ENCODE measurements around the gene GBGT1.
"Not testable (repeated sequence)": the region's sequence is repeated elsewhere in the genome, so short reads cannot be mapped to it uniquely, and the experiment has no call there.

Gene GBGT1

GRCh38 chr9:133163504-133164172, at the start of gene GBGT1:
Gene GBGT1, minus strand, starts transcription at chr9:133163914. Its CDS starts 1,502 bp downstream, at chr9:133162412.
- peak; percentile 28 to 60 for DNase-seq

DNA sequence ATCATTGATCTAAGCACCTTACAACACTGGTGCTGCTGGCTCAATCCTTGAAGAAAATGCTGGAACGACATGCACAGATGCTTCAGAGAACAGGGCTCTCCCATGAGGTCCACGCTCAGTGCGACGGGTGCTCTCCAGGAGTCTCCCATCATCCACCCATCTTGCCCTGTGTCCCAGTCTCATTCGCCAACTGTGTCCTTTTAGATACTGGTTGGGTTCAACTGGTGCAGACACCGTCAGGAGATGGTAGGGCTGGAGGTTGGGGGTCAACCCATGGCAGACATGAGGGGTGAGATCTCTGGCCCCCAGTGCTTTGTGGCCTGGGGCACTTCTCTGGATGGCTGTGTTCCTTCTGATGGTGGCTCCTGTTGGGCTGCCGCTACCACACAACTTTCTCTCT, 46.9 kb upstream of the GBGT1 start:
- DNase-seq, result no peak

GRCh38 chr9:133210202-133210532, 46.5 kb upstream of the GBGT1 start:
- no peak for DNase-seq

GRCh38 chr9:133209327-133210201, 45.9 kb upstream of the GBGT1 start:
- not testable (repeated sequence) for DNase-seq

DNA sequence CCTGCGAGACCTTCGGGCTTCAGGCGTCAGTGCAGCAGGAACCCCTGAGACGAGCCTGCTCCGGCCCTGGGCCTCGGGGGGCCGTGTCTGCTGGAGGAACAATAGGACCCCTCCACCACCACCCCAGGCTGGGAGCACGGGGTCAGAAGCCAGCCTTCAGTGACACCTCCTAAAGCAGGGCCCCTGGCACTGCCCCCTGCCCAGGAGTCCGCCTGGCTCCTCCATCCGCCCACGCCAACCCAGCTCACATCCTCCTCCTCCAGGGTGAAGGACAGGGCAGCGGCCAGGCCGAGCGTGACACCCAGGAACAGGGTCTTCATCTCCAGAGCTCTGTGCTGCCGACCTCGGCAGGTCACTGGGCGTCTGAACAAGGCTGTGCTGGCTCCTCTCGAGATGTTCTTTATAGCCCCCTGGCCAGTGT, 45.2 kb upstream of the GBGT1 start, which contains the start of gene OBP2B:
Gene OBP2B (minus strand): TSS at position 371 of the 421 bp plus-strand sequence. CDS start 51 bp downstream, at position 320.
- not testable (repeated sequence) for DNase-seq

DNA sequence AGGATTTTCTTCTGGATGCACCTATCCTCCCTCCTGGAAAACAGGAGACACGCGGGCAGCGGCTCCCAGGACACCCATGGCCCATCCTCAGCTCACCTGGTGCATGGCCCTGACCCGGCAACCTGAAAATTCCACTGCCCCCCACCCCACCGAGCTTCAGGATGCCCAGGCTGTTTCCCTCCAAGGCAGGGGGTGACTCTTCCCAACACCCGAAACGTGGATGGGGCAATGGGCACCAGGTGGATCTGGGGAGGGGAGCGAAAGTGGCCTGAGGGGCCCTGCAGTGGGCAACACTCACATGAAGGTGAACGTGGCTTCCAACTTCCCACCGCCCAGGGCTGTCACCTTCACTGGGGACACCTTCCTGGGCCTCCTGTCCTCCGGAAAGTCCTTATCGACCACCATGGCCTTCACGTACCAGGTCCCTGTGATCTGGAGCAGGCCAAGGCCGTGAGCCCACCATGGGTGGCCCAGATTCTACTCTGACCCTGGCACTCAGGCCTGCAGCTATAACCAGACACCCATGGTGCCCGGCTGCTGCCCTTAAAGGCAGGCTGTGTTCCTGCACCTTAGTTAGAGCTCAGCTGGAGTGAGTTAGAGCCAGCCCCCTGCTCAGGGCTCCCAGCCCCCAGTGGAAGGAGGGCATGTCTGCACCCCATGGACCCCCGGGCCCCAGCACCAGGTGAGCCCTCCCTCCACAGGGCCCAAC, 44.6 kb upstream of the GBGT1 start:
- DNase-seq, result not testable (repeated sequence)

DNA sequence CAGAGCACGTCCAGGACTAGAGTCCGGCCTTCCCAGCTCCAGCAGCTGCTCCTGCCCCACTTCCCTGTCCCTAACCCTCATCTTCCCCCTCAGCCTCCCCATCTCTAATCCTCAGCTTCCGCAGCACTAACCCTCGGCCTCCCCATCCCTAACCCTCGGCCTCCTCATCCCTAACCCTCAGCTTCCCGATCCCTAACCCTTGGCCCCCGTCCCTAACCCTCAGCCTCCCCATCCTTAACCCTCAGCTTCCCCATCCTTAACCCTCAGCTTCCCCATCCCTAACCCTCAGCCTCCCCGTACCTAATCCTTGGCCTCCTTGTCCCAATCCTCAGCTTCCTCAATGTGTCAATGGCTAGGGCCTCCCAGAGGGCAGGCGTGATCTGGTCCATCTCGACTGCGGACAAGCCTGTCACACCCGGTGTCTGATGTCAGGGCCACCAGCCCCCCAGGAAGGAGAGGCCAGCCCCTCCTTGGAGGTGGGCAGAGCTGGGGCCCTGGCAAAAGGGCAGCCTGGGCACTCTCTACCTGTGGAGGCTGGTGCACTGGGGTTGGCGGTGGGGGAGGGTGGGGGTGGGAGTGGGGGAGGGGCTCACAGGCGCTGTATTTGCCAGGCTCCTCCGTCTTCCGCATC, 43.9 kb upstream of the GBGT1 start:
- no peak for DNase-seq

- DNase-seq, result no peak
Measured at GRCh38 chr9:133207021-133207531, 43.4 kb upstream of the GBGT1 start.

DNA sequence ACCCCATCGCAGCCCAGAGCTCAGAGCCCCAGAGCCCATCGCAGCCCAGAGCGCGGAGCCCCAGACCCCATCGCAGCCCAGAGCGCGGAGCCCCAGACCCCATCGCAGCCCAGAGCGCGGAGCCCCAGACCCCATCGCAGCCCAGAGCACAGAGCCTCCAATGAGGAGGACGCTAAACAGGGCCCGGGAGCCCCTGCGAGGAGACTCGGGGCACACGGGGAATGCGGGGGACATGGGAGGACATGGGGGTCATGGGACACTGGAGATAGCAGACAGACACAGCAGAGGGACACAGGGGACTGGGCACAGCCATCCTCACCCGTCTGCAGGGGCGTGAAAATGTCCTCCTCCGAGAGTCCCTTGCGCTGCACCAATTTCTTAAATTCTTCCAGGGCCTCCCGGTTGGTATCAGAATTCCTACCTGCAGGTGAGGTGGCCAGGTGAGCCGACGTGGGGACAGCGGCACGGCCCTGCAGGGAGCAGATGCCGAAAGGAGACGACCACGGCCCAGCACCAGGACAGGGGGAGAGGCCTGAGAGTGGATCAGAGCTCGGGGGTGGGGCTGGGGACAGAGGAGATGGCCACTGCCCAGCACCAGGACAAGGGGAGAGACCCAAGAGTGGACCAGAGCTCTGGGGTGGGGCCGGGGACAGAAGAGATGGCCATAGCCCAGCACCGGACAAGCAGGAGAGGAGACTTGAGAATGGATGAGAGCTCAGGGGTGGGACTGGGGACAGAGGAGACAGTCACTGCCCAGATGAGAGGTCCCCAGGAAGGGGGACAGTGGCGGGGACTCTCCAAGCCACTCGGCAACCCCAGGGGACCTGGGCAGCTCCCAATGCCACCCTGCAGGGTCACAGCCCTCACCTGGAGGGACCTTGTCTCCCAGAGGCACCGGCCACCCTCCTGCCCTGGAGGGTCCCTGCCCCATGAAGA, 42.5 kb upstream of the GBGT1 start:
- no peak for DNase-seq

- DNase-seq, result not testable (repeated sequence)
Measured at GRCh38 chr9:133205481-133205887, 41.8 kb upstream of the GBGT1 start.

DNA sequence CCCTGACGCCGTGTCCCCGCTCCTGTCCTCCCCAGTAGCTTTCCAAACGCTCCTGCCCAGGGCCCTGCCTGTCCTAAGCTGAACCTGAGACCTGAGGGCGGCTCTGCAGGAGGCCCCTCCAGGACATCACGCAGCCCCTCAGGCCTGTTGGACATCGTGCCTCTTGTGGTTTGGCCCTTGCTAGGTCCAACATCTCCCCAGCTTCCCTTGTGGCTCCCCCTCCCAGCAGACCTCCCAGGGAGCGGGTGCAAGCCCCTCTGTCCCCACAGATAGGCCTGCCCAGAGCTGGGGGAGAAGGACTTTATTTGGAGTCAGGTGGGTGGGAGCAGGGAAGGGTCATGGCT, 41.3 kb upstream of the GBGT1 start:
- DNase-seq, result no peak

DNA sequence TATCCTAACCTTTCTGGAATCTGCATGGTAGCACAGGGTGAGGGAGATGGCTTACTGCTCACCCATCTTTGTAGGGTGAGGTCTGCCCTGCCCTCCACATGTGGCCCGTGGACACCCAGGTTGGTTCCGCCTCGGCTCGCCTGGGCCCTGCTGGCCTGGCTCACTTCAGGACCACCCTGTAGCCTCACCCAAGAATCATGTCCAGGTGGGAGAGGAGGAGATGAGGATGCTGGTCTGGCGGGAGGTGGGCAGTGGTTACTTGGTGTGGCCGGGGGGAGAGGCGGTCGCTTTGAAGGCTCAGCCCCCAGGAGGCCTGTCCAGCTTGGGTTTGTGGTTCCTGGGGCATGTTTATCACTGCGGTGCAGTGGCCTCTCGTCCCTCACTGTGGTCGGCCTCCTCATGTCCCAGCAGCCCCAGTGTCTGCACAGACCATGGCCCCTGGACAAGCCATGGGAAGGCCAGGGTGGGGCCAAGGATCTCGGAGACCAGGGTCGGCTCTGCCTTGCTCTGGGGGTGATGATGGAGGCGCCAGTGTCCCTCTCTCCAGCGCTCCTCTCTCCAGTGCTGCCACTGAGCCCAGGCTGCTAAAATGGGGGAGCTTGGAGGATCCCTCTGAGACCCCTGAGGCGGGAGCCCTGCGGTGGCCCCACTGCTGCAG, 40.8 kb upstream of the GBGT1 start:
- no peak for DNase-seq

GRCh38 chr9:133203506-133204075, 39.9 kb upstream of the GBGT1 start:
- DNase-seq, result no peak

- no peak for DNase-seq
Measured at GRCh38 chr9:133202688-133203453, 39.2 kb upstream of the GBGT1 start.

GRCh38 chr9:133202145-133202513, 38.4 kb upstream of the GBGT1 start:
- DNase-seq, result no peak

GRCh38 chr9:133201424-133202144, 37.9 kb upstream of the GBGT1 start:
- DNase-seq, result no peak

DNA sequence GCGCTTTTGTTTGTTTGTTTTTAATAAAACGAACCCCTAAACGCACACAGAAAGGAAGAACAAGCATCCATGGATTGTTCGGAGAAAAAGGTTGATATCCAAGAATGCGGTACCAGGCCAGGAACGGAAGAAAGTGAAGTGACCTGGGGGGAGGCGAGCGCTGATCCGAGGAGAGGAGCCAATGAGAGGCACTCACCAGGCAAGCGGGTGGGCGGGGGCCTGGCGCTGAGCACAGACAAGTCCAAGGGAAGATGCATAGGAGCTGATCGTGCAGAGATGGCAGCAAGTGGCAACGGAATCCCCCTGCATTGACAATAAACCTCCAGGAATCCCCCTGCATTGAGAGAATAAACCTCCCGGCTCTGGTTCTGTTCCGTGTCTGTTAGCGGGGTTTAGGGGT, 36.9 kb upstream of the GBGT1 start:
- DNase-seq, result no peak

DNA sequence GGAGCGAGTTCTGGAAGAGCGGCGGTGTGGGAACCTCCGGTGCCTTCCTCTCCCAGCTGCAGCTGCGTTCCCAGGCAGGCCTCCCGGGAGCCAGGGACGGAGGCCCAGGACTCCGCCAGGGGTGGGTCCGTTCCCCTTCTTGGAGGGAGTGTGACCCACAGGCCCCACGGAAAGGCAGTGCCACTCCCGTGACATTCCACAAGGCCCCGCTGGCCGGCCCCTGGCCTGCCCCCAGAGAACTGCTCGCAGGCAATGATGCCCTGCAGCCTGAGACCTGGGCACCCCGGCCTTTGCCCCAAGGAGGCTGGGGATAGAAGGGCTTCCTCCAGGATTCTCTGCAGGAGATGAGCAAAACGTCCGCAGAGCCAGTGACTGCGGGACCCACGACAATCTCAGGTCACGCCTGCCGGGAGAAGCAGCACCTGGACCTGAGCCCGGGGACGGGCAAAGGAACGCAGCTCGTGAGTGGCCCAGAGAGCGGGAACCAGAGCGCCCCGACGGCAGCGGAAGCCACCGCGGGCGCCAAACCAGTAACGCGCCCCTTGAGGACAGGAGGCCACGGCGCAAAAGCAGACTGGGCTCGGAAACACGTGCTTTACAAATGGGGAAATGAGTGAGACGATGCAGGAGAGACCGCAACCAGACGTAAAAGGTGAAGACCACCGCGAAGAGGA, 36.1 kb upstream of the GBGT1 start:
- DNase-seq, result peak; percentile 53 to 60

GRCh38 chr9:133195029-133195428, 31.3 kb upstream of the GBGT1 start:
- DNase-seq, result no peak

All from CD4-positive, alpha-beta T cell treated with Interleukin-4 for 1 hour (primary cell).